GM10248 (cell line): Measurements from ENCODE around the gene COMMD10.

Experiments used
- CTCF ChIA-PET: fragments of 300-600 bp; sonication (Branson Sonifier 250); formaldehyde crosslinking; extraction: SDS; loops from one replicate; lab custom pipeline; 2021; ENCODE audit warnings: antibody characterized with exemption; lab: Yijun Ruan, JAX
- POLR2A ChIA-PET: fragments of 350-650 bp; sonication (Branson Sonifier 250); formaldehyde crosslinking; extraction: SDS; loops from one replicate; lab custom pipeline; 2020; ENCODE audit warnings: antibody characterized with exemption; lab: Yijun Ruan, JAX
- DNase-seq: peaks from one replicate; pipeline ENCODE4 v3.0.0; 2012; ENCODE audit errors: extremely low spot score
- CTCF ChIP-seq: IDR thresholded peaks from 2 replicates; pipeline ENCODE4 v1.5.1; 2012; ENCODE audit warnings: mild to moderate bottlenecking, low read depth; ENCODE audit errors: extremely low read depth, missing control alignments, control extremely low read depth

The COMMD10 gene

GRCh38 chr5:116318091-116318854, 233.4 kb downstream of the COMMD10 start:
- DNase-seq = no peak
- ChIA-PET CTCF (interaction anchor here (1.4 to 1.5 kb wide), 2 partner anchors 8 to 9 kb away, joined by 3 to 4 read pairs; no protein-coding TSS in a partner anchor), POLR2A (no interaction called here)
- TF ChIP-seq CTCF = no peak

- DNase-seq = no peak
- ChIA-PET CTCF (interaction anchor here (0.7 to 1.5 kb wide), 5 partner anchors 12 to 87 kb away, joined by 3 to 5 read pairs (median 3); no protein-coding TSS in a partner anchor), POLR2A (no interaction called here)
- TF ChIP-seq CTCF = no peak
These were observed 235.7 kb downstream of the COMMD10 start for GRCh38 chr5:116320486-116320885.

GRCh38 chr5:116329503-116329902, 244.7 kb downstream of the COMMD10 start:
- DNase-seq = no peak
- TF ChIP-seq CTCF = no peak
- ChIA-PET POLR2A (no interaction called here), CTCF (no interaction called here)

GRCh38 chr5:116340799-116341198, 256.0 kb downstream of the COMMD10 start:
- TF ChIP-seq CTCF = no peak
- POLR2A ChIA-PET = no interaction called here
- CTCF ChIA-PET = no interaction called here
- DNase-seq = no peak
